Panc1 (cell line): ENCODE measurements around the gene SLC7A9.

ENCODE experiments used
- CTCF ChIP-seq: fragments of 450-650 bp; IDR thresholded peaks from 2 replicates; pipeline ENCODE4 v1.5.1; 2017; ENCODE audit warnings: mild to moderate bottlenecking
- POLR2AphosphoS5 ChIP-seq: IDR thresholded peaks from 2 replicates; pipeline ENCODE4 v1.6.1; 2012; ENCODE audit warnings: mild to moderate bottlenecking, low read depth, low read length, moderate library complexity
- REST ChIP-seq, 2 experiments: IDR thresholded peaks; 2 replicates each; pipeline ENCODE4 v1.6.1; 2011 to 2012; ENCODE audit warnings: low read depth in 2 of 2, control low read depth in 1 of 2, low read length in 1 of 2, mild to moderate bottlenecking in 1 of 2, moderate library complexity in 1 of 2; ENCODE audit not compliant: insufficient read depth in 1 of 2
- SIN3A ChIP-seq: IDR thresholded peaks from 2 replicates; pipeline ENCODE4 v1.6.1; 2012; ENCODE audit warnings: low read depth, mild to moderate bottlenecking, low read length, moderate library complexity, borderline replicate concordance; ENCODE audit not compliant: insufficient read depth
- TCF7L2 ChIP-seq: IDR thresholded peaks from 2 replicates; pipeline ENCODE4 v1.6.1; 2011; ENCODE audit warnings: mild to moderate bottlenecking, low read depth, low read length, inconsistent platforms

DNA sequence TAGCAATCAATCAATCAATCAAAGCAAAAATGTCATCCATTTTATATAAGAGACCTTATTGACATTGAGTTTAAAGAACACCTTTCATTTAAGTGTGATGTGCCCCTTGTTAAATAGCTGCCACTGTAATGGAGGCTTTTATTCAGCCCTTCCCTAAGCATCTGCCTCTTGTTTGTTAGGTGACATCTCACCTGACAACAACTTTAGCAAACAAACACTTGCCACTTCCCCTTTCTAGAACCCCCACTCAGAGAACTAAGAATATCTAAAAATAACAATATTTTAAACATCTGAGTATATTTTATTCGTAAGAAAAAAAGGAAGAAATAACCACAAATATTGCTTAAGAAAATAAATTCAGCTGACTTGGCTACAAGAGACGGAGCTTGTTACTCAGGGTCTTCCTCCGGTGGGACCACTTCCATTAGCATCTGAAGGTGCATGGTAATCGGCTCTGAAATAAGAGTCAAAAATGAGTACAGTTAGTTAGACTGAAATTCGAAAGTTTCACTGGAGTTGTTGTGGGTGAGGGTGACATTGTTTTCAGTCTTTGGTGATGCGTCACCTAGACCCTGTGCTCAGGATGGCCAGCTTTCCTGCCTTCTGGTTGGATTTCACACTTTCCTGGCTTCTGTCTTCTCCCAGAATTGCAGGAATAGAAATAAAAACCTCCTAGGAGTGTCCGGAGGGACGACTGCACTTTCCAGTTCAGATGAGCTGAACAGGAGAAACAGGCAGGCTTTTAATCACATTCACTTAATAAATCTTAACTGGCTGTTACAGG lies 39.1 kb downstream of the SLC7A9 start:
- TF ChIP-seq CTCF, result no peak
- TF ChIP-seq POLR2AphosphoS5, result no peak
- TF ChIP-seq SIN3A, result no peak
- TF ChIP-seq REST (IDR thresholded peaks at IDR 0.05; ENCODE audit: insufficient read depth in 1 of 2, low read depth in 2 of 2, low read length in 1 of 2), result no peak
- no peak for TF ChIP-seq TCF7L2
